Central memory CD4-positive, alpha-beta T cell (primary cell): ENCODE results near the gene TOPORS.
"Not testable (repeated sequence)": the region's sequence is repeated elsewhere in the genome, so short reads cannot be mapped to it uniquely, and the experiment has no call there.

Experiments used
- DNase-seq: peaks from one replicate; pipeline ENCODE4 v3.0.0; 2022
- total RNA-seq, 3 experiments: gene quantifications; one replicate each; lab custom pipeline; 2026; lab: John Stamatoyannopoulos, UW

TOPORS gene
- total RNA-seq: 53.5 to 88.9 (median 72.4) reads per million in 3 experiments

GRCh38 chr9:32552172-32552872, at the start of gene TOPORS, which contains the start of gene SMIM27:
Gene TOPORS (minus strand): TSS chr9:32552586. CDS start chr9:32552436, 150 bp downstream.
Gene SMIM27 (plus strand): TSS chr9:32552327. CDS start chr9:32552435, 108 bp downstream.
- peak; percentile 87 for DNase-seq

DNA sequence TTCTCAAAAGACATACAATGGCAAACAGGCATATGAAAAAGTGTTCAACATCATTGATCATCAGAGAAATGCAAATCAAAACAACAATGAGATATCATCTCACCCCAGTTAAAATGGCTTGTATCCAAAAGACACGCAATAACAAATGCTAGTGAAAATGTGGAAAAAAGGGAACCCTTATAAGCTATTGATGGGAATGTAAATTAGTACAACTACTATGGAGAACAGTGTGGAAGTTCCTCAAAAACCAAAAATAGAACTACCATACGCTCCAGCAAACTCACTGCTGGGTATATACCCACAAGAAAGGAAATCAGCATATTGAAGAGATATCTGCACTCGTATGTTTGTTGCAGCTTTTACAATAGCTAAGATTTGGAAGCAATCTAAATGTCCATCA, 46.6 kb upstream of the TOPORS start:
- not testable (repeated sequence) for DNase-seq

- no peak for DNase-seq
Measured at GRCh38 chr9:32596936-32597335, 44.5 kb upstream of the TOPORS start.

GRCh38 chr9:32596096-32596865, 43.9 kb upstream of the TOPORS start:
- no peak for DNase-seq

- DNase-seq: no peak
Measured at GRCh38 chr9:32590898-32591297, 38.5 kb upstream of the TOPORS start.

DNA sequence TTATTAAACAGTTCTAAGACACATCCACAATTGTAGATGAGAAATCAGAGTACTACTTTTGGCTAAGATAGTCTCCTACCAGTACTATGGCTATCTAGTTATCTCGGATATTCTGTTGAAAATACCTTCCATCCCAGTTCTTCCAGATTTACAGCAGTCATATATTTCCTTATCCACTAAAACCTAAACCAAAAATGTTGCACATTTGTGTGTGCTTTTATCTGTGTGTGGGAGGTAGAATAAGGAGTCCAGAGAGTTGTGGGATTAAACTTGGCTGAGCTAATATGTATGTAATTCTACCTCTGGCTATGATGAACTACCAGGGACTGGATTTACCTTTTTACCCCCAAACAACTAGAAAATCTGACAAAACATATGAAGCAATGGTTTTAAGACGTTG, 38.1 kb upstream of the TOPORS start:
- DNase-seq: no peak

GRCh38 chr9:32589083-32589723, 36.8 kb upstream of the TOPORS start:
- DNase-seq: no peak

DNA sequence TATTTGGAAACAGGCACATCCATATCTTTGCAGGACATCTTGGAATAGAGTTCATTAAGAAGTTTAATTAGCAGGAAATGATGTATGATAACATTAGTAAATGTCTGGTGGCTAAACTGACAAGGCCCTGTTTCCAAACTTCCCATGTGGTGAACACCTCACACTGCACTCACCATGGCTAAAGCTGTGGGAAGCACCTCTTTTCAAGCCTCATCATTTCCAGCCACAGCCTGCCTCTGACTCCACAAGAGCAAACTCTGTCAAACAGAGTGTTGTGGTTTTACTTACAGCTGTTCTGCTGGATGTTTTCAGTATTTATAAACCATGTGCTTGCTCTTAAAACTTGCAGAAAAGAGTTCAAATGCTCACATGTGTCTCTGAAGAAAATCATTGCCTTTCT, 35.5 kb upstream of the TOPORS start:
- DNase-seq: no peak

GRCh38 chr9:32584784-32585183, 32.4 kb upstream of the TOPORS start:
- no peak for DNase-seq

GRCh38 chr9:32581512-32582143, 29.2 kb upstream of the TOPORS start:
- DNase-seq: peak; percentile 23

DNA sequence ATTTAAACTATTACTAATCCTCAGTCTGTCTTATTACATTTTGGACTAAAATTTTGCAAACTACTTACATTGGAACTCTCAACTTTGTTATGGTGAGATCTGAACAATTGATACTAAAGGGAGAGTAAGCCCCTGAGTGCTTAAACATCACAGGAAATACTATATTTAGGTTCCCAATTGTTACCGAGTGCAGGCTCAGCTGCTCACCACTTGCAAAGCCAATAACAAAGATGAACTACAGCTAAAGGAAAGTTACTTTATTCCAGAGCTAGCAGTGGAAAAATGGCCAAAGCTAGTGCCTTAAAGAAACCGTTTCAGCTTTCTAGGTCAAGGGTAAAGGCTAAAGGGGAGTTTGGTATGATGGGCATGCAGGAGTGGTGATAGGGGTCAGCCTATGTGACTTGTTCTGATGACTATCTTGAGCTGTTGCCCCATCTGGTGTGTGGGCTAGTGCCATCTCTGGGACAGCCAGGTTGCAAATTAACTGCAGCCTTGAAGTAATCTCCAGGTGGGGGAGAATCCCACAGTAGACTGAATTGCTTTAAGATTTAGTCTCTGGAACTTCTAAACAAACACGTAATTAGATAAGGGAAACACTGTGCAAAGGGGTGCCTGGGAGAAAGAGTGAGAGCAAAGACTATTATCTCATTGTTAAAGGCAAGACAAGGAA, 28.4 kb upstream of the TOPORS start:
- no peak for DNase-seq

GRCh38 chr9:32579706-32580331, 27.4 kb upstream of the TOPORS start:
- peak; percentile 65 for DNase-seq

DNA sequence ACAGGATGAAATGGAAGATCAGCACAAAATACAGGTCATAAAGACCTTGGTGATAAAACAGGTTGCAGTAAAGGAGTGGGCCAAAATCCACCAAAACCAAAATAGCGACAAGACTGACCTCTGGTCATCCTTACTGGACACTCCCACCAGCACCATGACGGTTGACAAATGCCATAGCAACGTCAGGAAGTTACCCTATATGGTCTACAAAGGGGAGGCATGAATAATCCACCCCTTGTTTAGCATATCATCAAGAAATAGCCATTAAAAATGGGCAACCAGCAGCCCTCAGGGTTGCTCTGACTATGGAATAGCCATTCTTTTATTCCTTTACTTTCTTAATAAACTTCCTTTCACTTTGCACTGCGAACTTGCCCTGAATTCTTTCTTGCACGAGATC, 26.6 kb upstream of the TOPORS start:
- DNase-seq: no peak

GRCh38 chr9:32577316-32577715, 24.9 kb upstream of the TOPORS start:
- DNase-seq: no peak

DNA sequence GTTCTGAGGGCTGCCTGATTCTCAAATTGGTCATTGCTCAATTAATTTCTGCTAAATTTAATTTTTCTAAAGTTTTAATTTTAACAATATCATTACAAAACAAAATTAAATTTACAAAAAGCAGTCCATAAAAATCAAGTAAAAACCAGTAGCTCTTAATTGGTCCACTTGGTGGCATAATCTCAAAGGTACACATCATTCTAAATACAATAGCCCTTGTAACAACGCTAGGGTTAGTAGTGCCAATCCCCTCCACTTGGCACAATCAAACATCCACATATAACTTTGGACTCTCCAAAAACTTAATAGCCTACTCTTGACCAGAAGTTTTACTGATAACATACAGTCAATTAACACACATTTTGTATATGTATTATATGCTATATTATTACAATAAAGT, 22.5 kb upstream of the TOPORS start:
- DNase-seq: no peak

DNA sequence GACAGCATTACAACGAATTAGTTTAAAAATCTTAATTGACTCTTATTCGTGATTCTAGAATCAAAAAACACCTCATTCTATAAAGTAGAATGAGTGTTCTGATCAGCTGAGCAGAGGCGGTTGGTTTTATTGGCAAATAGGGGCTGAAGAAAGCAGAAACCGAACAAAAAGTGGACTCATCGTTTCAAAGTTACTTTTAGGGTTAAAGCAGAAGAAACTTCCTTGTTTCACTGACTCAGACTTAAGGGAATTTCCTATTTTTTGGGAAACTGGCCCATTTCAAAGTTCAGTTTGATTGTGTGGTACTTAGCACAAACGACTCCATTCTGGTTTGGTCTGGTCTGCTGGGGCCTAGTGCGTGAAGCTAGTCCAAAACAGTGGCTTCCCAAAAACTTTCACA, 21.4 kb upstream of the TOPORS start:
- no peak for DNase-seq

DNA sequence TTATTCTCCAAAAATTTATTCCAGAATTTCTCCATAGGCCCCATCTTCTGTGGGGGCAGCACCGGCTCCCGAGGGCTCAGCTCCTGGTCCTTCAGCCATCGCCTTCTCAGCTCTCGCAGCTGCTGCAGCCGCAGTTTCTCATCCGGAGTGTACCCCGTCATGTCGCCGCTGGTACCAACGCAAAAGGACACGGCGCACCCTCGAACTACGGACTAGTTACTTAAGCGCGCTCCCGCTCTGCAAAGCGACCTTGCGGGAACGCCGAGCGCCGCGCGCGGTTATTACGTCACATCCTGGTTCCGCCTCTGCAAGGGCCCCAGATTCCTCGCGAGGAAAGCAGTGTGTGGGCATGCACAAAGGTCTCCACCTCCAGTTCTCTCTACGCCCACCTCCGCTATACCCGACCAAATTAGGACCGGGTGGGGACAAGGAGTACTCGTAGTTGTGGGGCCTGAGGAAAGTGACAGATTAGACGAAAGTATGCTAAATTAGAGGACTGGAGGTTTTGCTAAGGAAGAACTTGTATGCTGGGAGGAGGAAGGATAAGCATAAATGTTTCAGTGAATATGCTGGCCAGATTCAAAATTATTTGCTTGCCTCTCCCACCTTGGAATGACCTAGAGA, 20.6 kb upstream of the TOPORS start, which contains the start of gene NDUFB6:
Gene NDUFB6, minus strand, starts transcription at position 260 of the 624 bp plus-strand sequence. Its CDS starts 99 bp downstream, at position 161.
- DNase-seq: peak; percentile 94

- DNase-seq: peak; percentile 79
Measured at GRCh38 chr9:32571969-32572899, 19.8 kb upstream of the TOPORS start.

- no peak for DNase-seq
Measured at GRCh38 chr9:32570262-32570661, 17.9 kb upstream of the TOPORS start.

DNA sequence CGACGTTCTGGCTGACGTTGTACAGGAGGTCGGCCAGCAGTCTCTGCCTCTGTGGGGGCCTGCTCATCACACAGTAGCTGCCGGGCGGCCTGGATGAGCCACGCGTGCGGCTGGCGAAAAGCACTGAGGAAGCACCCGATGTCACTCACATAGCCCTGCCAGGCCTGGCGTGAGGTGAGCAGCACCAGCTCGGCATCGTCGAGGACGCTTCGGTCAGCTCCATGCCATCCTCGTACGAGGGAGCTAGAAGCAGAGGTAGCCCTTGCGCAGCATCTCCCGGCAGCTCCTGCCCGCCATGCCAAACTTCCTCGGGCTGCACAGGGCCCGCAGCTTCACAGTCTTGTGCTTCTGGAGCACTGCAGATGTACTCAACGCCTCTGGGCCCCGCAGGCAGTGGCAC, 14.4 kb upstream of the TOPORS start:
- no peak for DNase-seq
